Neural progenitor cell (in vitro differentiated cells): ENCODE measurements around the gene HNRNPH2.

Experiments
- CTCF ChIP-seq: fragments of 200-600 bp; sonication (generic); IDR thresholded peaks from 2 replicates; pipeline ENCODE4 v1.5.1; 2017; ENCODE audit warnings: antibody characterized with exemption, mild to moderate bottlenecking
- EZH2 ChIP-seq: fragments of 200-600 bp; sonication (generic); IDR thresholded peaks from 2 replicates; pipeline ENCODE4 v1.6.1; 2017; ENCODE audit warnings: antibody characterized with exemption, mild to moderate bottlenecking, moderate library complexity
- EZH2phosphoT487 ChIP-seq: fragments of 200-600 bp; sonication (generic); IDR thresholded peaks from 2 replicates; pipeline ENCODE4 v1.6.1; 2017; ENCODE audit warnings: antibody characterized with exemption

GRCh38 chrX:101416691-101417090 is 8.7 kb downstream of the HNRNPH2 start:
- TF ChIP-seq CTCF = no peak
- TF ChIP-seq EZH2 = no peak
- TF ChIP-seq EZH2phosphoT487 = no peak
